Osteocyte (in vitro differentiated cells): Measurements from ENCODE around the gene PRKG1. TPM values are rescaled to one million over a fixed set of nuclear protein-coding genes. Genes with fewer than 3 reads are reported as not detected.
"Not testable (repeated sequence)": the region's sequence is repeated elsewhere in the genome, so short reads cannot be mapped to it uniquely, and the experiment has no call there.

Experiments used
- DNase-seq: peaks from one replicate; pipeline ENCODE4 v3.0.0; 2021; ENCODE audit warnings: mixed read lengths; ENCODE audit not compliant: unreplicated experiment; ENCODE audit errors: extremely low spot score
- H3K27ac Mint-ChIP-seq: one replicate; pipeline ENCODE4 v1.8.0; 2021; ENCODE audit warnings: mild to moderate bottlenecking, mixed read lengths; ENCODE audit not compliant: unreplicated experiment
- H3K27me3 Mint-ChIP-seq: one replicate; pipeline ENCODE4 v1.8.0; 2021; ENCODE audit warnings: mixed read lengths; ENCODE audit not compliant: unreplicated experiment
- H3K36me3 Mint-ChIP-seq: one replicate; pipeline ENCODE4 v1.8.0; 2021; ENCODE audit warnings: mixed read lengths; ENCODE audit not compliant: unreplicated experiment
- H3K4me1 Mint-ChIP-seq: one replicate; pipeline ENCODE4 v1.8.0; 2021; ENCODE audit warnings: mixed read lengths; ENCODE audit not compliant: unreplicated experiment
- H3K4me3 Mint-ChIP-seq: one replicate; pipeline ENCODE4 v1.8.0; 2021; ENCODE audit warnings: mild to moderate bottlenecking, moderate library complexity, mixed read lengths; ENCODE audit not compliant: unreplicated experiment
- H3K9me3 Mint-ChIP-seq: one replicate; pipeline ENCODE4 v1.8.0; 2021; ENCODE audit warnings: mixed read lengths; ENCODE audit not compliant: unreplicated experiment
- total RNA-seq: library from RNA; stranded (reverse); gene quantifications from 2 replicates; pipeline ENCODE4 v1.2.1, GENCODE V29; 2021
- TF ChIP-seq, protein P1 (sequence below): fragments of 200-600 bp; sonication (generic); IDR thresholded peaks from 2 replicates; pipeline ENCODE4 v1.5.0; 2021; ENCODE audit warnings: antibody characterized with exemption, mild to moderate bottlenecking, moderate library complexity

PRKG1 gene
- total RNA-seq, 1 donor from 2014 or later, result 10.8 TPM

- no peaks in the 10 kb centered on the region for H3K27me3 Mint-ChIP-seq
- no peaks in the 10 kb centered on the region for H3K9me3 Mint-ChIP-seq
- peaks cover 4% of the 10 kb centered on the region for H3K4me1 Mint-ChIP-seq
Observed at GRCh38 chr10:52191049-52191448, 1116.8 kb downstream of the PRKG1 start.

GRCh38 chr10:52194191-52194590 is 1119.9 kb downstream of the PRKG1 start:
- Mint-ChIP-seq H3K27ac (no peak overlapping the region), H3K9me3 (no peaks in the 10 kb centered on the region), H3K4me1 (no peaks in the 10 kb centered on the region), H3K27me3 (no peaks in the 10 kb centered on the region), H3K36me3 (no peaks in the 10 kb centered on the region), H3K4me3 (no peak overlapping the region)
- TF ChIP-seq, protein P1, sequence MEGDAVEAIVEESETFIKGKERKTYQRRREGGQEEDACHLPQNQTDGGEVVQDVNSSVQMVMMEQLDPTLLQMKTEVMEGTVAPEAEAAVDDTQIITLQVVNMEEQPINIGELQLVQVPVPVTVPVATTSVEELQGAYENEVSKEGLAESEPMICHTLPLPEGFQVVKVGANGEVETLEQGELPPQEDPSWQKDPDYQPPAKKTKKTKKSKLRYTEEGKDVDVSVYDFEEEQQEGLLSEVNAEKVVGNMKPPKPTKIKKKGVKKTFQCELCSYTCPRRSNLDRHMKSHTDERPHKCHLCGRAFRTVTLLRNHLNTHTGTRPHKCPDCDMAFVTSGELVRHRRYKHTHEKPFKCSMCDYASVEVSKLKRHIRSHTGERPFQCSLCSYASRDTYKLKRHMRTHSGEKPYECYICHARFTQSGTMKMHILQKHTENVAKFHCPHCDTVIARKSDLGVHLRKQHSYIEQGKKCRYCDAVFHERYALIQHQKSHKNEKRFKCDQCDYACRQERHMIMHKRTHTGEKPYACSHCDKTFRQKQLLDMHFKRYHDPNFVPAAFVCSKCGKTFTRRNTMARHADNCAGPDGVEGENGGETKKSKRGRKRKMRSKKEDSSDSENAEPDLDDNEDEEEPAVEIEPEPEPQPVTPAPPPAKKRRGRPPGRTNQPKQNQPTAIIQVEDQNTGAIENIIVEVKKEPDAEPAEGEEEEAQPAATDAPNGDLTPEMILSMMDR, result no peak
- no peak for DNase-seq

More at GRCh38 chr10:52191049-52191448, 1116.8 kb downstream of the PRKG1 start:
- Mint-ChIP-seq H3K36me3 (no peaks in the 10 kb centered on the region), H3K4me3 (no peak overlapping the region), H3K27ac (no peak overlapping the region)
- no peak for DNase-seq
- TF ChIP-seq, protein P1, result no peak

DNA sequence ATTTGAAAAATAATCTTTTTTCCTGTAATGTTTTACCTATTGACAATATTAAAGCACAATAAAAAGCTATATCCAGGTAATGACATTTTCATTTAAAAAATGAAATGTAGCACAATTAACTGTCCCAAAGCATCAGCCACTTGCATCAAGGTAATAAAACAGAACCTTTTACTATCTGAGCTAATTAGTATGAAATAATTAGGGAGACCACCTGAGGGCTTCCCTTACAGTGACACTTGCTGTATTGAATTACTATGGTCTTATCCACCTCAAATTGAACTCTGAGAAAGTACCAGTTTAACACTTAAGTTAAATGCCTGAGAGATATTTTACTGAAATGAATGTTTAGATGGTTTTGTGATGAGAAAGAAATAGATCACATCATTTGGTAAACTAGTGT is 1120.4 kb downstream of the PRKG1 start:
- H3K4me1 Mint-ChIP-seq, result no peaks in the 10 kb centered on the region
- no peak overlapping the region for H3K4me3 Mint-ChIP-seq
- TF ChIP-seq, protein P1, result no peak
- H3K36me3 Mint-ChIP-seq, result no peaks in the 10 kb centered on the region
- no peaks in the 10 kb centered on the region for H3K27me3 Mint-ChIP-seq
- H3K27ac Mint-ChIP-seq, result no peak overlapping the region
- no peak for DNase-seq
- H3K9me3 Mint-ChIP-seq, result no peaks in the 10 kb centered on the region

DNA sequence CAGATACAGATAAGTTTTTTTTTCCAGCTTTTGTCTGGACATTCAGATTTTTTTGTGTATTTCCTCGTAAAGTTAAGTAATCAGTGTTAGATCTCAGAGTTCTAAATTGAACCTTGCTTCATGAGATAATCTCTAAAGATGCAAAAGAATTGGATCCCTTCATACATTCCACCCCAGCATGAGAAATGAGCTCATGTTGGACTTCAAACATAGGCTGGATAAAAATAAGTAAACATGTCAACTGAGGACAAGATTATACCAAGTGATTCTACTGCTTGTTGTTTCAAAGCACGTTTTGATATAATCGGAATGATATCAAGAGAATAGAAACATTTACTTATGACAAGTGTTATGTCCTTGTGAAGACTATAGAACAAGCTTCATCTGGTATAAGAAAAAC is 1122.8 kb downstream of the PRKG1 start:
- no peak overlapping the region for H3K27ac Mint-ChIP-seq
- no peak overlapping the region for H3K4me3 Mint-ChIP-seq
- H3K4me1 Mint-ChIP-seq, result no peaks in the 10 kb centered on the region
- H3K27me3 Mint-ChIP-seq, result no peaks in the 10 kb centered on the region
- no peaks in the 10 kb centered on the region for H3K9me3 Mint-ChIP-seq
- H3K36me3 Mint-ChIP-seq, result no peaks in the 10 kb centered on the region
- no peak for DNase-seq
- TF ChIP-seq, protein P1, result no peak

DNA sequence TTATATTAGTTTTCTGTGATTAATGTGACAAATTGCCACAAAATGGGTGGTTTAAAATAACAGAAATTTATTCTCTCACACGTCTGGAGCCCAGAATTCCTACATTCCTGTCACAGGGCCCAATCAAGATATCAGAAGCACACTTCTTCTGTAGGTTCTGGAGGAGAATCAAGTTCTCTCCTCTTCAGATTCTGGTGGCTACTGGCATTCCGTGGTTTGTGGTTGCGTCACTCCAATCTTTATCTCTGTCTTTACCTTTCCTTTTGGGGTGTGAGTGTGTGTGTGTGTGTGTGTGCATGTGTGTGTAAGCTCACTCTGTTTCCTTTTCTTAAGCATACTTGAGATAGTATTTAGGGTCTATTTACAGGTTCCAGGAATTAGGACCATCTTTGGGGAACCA is 1124.3 kb downstream of the PRKG1 start:
- Mint-ChIP-seq H3K9me3 (no peaks in the 10 kb centered on the region), H3K27ac (no peak overlapping the region), H3K4me1 (no peaks in the 10 kb centered on the region), H3K4me3 (no peak overlapping the region), H3K36me3 (no peaks in the 10 kb centered on the region), H3K27me3 (no peaks in the 10 kb centered on the region)
- no peak for DNase-seq
- TF ChIP-seq, protein P1, result no peak

GRCh38 chr10:52204906-52205305 is 1130.6 kb downstream of the PRKG1 start:
- not testable (repeated sequence) for H3K9me3 Mint-ChIP-seq, H3K4me3 Mint-ChIP-seq, H3K36me3 Mint-ChIP-seq, DNase-seq, H3K27ac Mint-ChIP-seq, H3K27me3 Mint-ChIP-seq, H3K4me1 Mint-ChIP-seq
